ENCODE results near the gene AUTS2. TPM values are rescaled to one million over a fixed set of nuclear protein-coding genes. Genes with fewer than 3 reads are reported as not detected.

The AUTS2 gene
- total and polyA plus RNA-seq, 2 of the 8 experiments (the other 6 are each of a cell fraction or from before 2014, with no cell fraction given): 25.9 to 101 TPM

GRCh38 chr7:69878591-69878990 is 280.3 kb downstream of the AUTS2 start:
- Histone ChIP-seq H3K23ac (ENCODE audit: insufficient read length) (no peak overlapping the region), H3K4me3 (ENCODE audit: extremely low read depth in 1 of 4, insufficient read depth in 2 of 4, low read depth in 3 of 4, low read length in 4 of 4) (no peak overlapping the region), H4K8ac (ENCODE audit: extremely low read depth, insufficient read depth, low read length) (no peak overlapping the region), H2BK12ac (ENCODE audit: low read depth, low read length) (no peak overlapping the region), H2BK15ac (ENCODE audit: low read length) (no peak overlapping the region), H4K20me1 (replicated peaks in 1 of 2; ENCODE audit: control insufficient read depth in 1 of 2, insufficient read depth in 2 of 2, low read length in 2 of 2) (no peaks in the 10 kb centered on the region), H3K79me1 (ENCODE audit: low read depth, low read length) (no peaks in the 10 kb centered on the region), H2BK20ac (ENCODE audit: low read length) (no peak overlapping the region), H3K23me2 (ENCODE audit: low read depth, low read length) (no peaks in the 10 kb centered on the region), H3K27ac (ENCODE audit: low read depth, low read length) (no peak overlapping the region), H3K4ac (replicated peaks; ENCODE audit: insufficient read length, low read depth, low read length) (no peak overlapping the region), H3K9ac (replicated peaks in 1 of 4; ENCODE audit: extremely low read depth in 1 of 4, low read depth in 3 of 4, low read length in 3 of 4) (no peak overlapping the region), H3K4me2 (ENCODE audit: insufficient read depth in 1 of 2, low read depth in 2 of 2, low read length in 2 of 2) (no peak overlapping the region), H2AK5ac (ENCODE audit: low read depth, low read length) (no peak overlapping the region), H4K91ac (replicated peaks; ENCODE audit: insufficient read length, low read length) (no peak overlapping the region), H3K14ac (ENCODE audit: insufficient read length) (no peak overlapping the region), H4K5ac (ENCODE audit: insufficient read length, low read depth, low read length) (no peak overlapping the region), H3K18ac (ENCODE audit: extremely low read depth, low read length) (no peak overlapping the region), H3K79me2 (ENCODE audit: control insufficient read depth in 1 of 2, insufficient read depth in 2 of 2, low read length in 2 of 2) (no peaks in the 10 kb centered on the region), H3K27me3 (replicated peaks in 1 of 4; ENCODE audit: control insufficient read depth in 3 of 4, extremely low read depth in 1 of 4, insufficient read depth in 3 of 4, low read length in 3 of 4) (no peaks in the 10 kb centered on the region), H2BK5ac (ENCODE audit: low read depth, low read length) (no peak overlapping the region), H3K4me1 (replicated peaks in 1 of 4; ENCODE audit: control insufficient read depth in 3 of 4, insufficient read depth in 4 of 4, low read length in 3 of 4) (no peaks in the 10 kb centered on the region), H3K56ac (replicated peaks; ENCODE audit: insufficient read length, low read depth, low read length) (no peak overlapping the region), H2AFZ (ENCODE audit: low read length) (no peak overlapping the region), H2BK120ac (replicated peaks; ENCODE audit: low read depth, low read length) (no peak overlapping the region), H3K36me3 (ENCODE audit: control insufficient read depth in 2 of 4, insufficient read depth in 4 of 4, low read length in 3 of 4) (no peaks in the 10 kb centered on the region), H3K9me3 (ENCODE audit: insufficient read depth in 2 of 2, low read depth in 1 of 2, low read length in 1 of 2) (no peaks in the 10 kb centered on the region)
- POLR2A ChIA-PET (ENCODE audit: partially characterized antibody): no interaction called here
- DNase-seq (ENCODE audit: low read depth in 1 of 2, low spot score in 2 of 2): no peak
- CTCF ChIA-PET (ENCODE audit: partially characterized antibody): no interaction called here
- whole genome bisulfite sequencing, 2 experiments (ENCODE audit: extremely low coverage in 1 of 2, insufficient coverage in 1 of 2, insufficient read length in 1 of 2, insufficient replicate concordance in 2 of 2, low coverage in 1 of 2, low lambda C conversion rate in 2 of 2, missing lambda C conversion rate in 1 of 2): 90% methylated on average over 3 of the region's 3 CpGs; no CpG with 5 or more reads in 1 of the 2 experiments
- no peak for TF ChIP-seq E2F6 (IDR thresholded peaks at IDR 0.05)
- TF ChIP-seq USF2 (IDR thresholded peaks at IDR 0.05; ENCODE audit: low read length): no peak
- no peak for TF ChIP-seq RNF2 (IDR thresholded peaks at IDR 0.05; ENCODE audit: borderline replicate concordance, low read depth, low read length, missing control alignments, poor library complexity, severe bottlenecking)
- FAIRE-seq: no peak
